Glomerular visceral epithelial cell (primary cell): ENCODE results near the gene MLKL.

Experiments used
- DNase-seq: peaks from one replicate; pipeline ENCODE4 v3.0.0-alpha.2; 2016; ENCODE audit errors: extremely low spot score

Gene MLKL

GRCh38 chr16:74700438-74701225 lies at the start of gene MLKL:
TSS of gene MLKL (minus strand) at chr16:74700862. CDS start at chr16:74695757, 5,105 bp downstream.
- DNase-seq: peak; percentile 52

GRCh38 chr16:74749291-74750055 lies 48.8 kb upstream of the MLKL start:
- DNase-seq: no peak

- DNase-seq: no peak
Measured at GRCh38 chr16:74748616-74749026, 48.0 kb upstream of the MLKL start.

- DNase-seq: no peak
Measured at GRCh38 chr16:74747716-74748615, 47.3 kb upstream of the MLKL start.

- no peak for DNase-seq
Measured at GRCh38 chr16:74745926-74746325, 45.3 kb upstream of the MLKL start.

GRCh38 chr16:74745109-74745615 lies 44.5 kb upstream of the MLKL start:
- DNase-seq: no peak

- no peak for DNase-seq
Measured at GRCh38 chr16:74744566-74744965, 43.9 kb upstream of the MLKL start.

GRCh38 chr16:74743668-74744299 lies 43.1 kb upstream of the MLKL start:
- peak; percentile 88 for DNase-seq

- no peak for DNase-seq
Measured at GRCh38 chr16:74743045-74743667, 42.5 kb upstream of the MLKL start.

- no peak for DNase-seq
Measured at GRCh38 chr16:74742051-74742481, 41.4 kb upstream of the MLKL start.

GRCh38 chr16:74740795-74741304 lies 40.2 kb upstream of the MLKL start:
- no peak for DNase-seq

GRCh38 chr16:74739275-74739674 lies 38.6 kb upstream of the MLKL start:
- DNase-seq: no peak

GRCh38 chr16:74738816-74739215 lies 38.2 kb upstream of the MLKL start:
- no peak for DNase-seq

- DNase-seq: peak; percentile 50
Measured at GRCh38 chr16:74738113-74738541, 37.5 kb upstream of the MLKL start.

GRCh38 chr16:74737521-74737920 lies 36.9 kb upstream of the MLKL start:
- DNase-seq: no peak

GRCh38 chr16:74736531-74737157 lies 36.0 kb upstream of the MLKL start:
- DNase-seq: no peak

GRCh38 chr16:74735554-74735953 lies 34.9 kb upstream of the MLKL start:
- DNase-seq: no peak

GRCh38 chr16:74735162-74735452 lies 34.4 kb upstream of the MLKL start:
- DNase-seq: no peak

- no peak for DNase-seq
Measured at GRCh38 chr16:74734361-74735161, 33.9 kb upstream of the MLKL start.
